ENCODE results near the gene TTC5.
"Not testable (repeated sequence)": the region's sequence is repeated elsewhere in the genome, so short reads cannot be mapped to it uniquely, and the experiment has no call there.

The TTC5 gene

GRCh38 chr14:20305265-20306078 is at the start of gene TTC5:
TTC5 (minus strand) TSS chr14:20305951; CDS start chr14:20305937, 14 bp downstream.
- peak; percentile 63 to 72 for DNase-seq (ENCODE audit: extremely low read depth in 1 of 2, low read depth in 1 of 2)

- DNase-seq (ENCODE audit: extremely low read depth in 1 of 2, low read depth in 1 of 2) = no peak
These were observed 45.1 kb upstream of the TTC5 start for GRCh38 chr14:20350860-20351259.

GRCh38 chr14:20350282-20350681 is 44.5 kb upstream of the TTC5 start:
- no peak for DNase-seq (ENCODE audit: extremely low read depth in 1 of 2, low read depth in 1 of 2)

GRCh38 chr14:20347747-20348146 is 42.0 kb upstream of the TTC5 start:
- no peak for DNase-seq (ENCODE audit: extremely low read depth in 1 of 2, low read depth in 1 of 2)

GRCh38 chr14:20346713-20347112 is 41.0 kb upstream of the TTC5 start:
- DNase-seq (ENCODE audit: extremely low read depth in 1 of 2, low read depth in 1 of 2) = no peak

- DNase-seq (ENCODE audit: extremely low read depth in 1 of 2, low read depth in 1 of 2) = no peak
These were observed 39.6 kb upstream of the TTC5 start for GRCh38 chr14:20345366-20345765.

GRCh38 chr14:20343862-20344220 is 38.1 kb upstream of the TTC5 start:
- DNase-seq (ENCODE audit: extremely low read depth in 1 of 2, low read depth in 1 of 2) = no peak

GRCh38 chr14:20343092-20343861 is 37.5 kb upstream of the TTC5 start, which contains the start of gene PARP2:
PARP2 (plus strand) TSS chr14:20343635; CDS start chr14:20343642, 7 bp downstream.
- peak; percentile 93 to 95 for DNase-seq (ENCODE audit: extremely low read depth in 1 of 2, low read depth in 1 of 2)

GRCh38 chr14:20341646-20342045 is 35.9 kb upstream of the TTC5 start:
- DNase-seq (ENCODE audit: extremely low read depth in 1 of 2, low read depth in 1 of 2) = no peak

- not testable (repeated sequence) for DNase-seq (ENCODE audit: extremely low read depth in 1 of 2, low read depth in 1 of 2)
These were observed 35.3 kb upstream of the TTC5 start for GRCh38 chr14:20341032-20341431.

- DNase-seq (ENCODE audit: extremely low read depth in 1 of 2, low read depth in 1 of 2) = no peak
These were observed 28.3 kb upstream of the TTC5 start for GRCh38 chr14:20334017-20334416.

- DNase-seq (ENCODE audit: extremely low read depth in 1 of 2, low read depth in 1 of 2) = no peak
These were observed 27.7 kb upstream of the TTC5 start for GRCh38 chr14:20333494-20333841.

- DNase-seq (ENCODE audit: extremely low read depth in 1 of 2, low read depth in 1 of 2) = peak; percentile 5 to 39
These were observed 27.2 kb upstream of the TTC5 start, which contains the start of gene CCNB1IP1 for GRCh38 chr14:20332788-20333493. CCNB1IP1 (minus strand) TSS chr14:20333279; CDS start chr14:20316523, 16,756 bp downstream.

GRCh38 chr14:20332431-20332787 is 26.7 kb upstream of the TTC5 start:
- no peak for DNase-seq (ENCODE audit: extremely low read depth in 1 of 2, low read depth in 1 of 2)

GRCh38 chr14:20331053-20331613 is 25.4 kb upstream of the TTC5 start:
- no peak for DNase-seq (ENCODE audit: extremely low read depth in 1 of 2, low read depth in 1 of 2)

GRCh38 chr14:20329355-20329754 is 23.6 kb upstream of the TTC5 start:
- no peak for DNase-seq (ENCODE audit: extremely low read depth in 1 of 2, low read depth in 1 of 2)

- no peak for DNase-seq (ENCODE audit: extremely low read depth in 1 of 2, low read depth in 1 of 2)
These were observed 23.0 kb upstream of the TTC5 start for GRCh38 chr14:20328705-20329104.

- DNase-seq (ENCODE audit: extremely low read depth in 1 of 2, low read depth in 1 of 2) = no peak
These were observed 21.5 kb upstream of the TTC5 start for GRCh38 chr14:20327005-20327869.

GRCh38 chr14:20317720-20318119 is 12.0 kb upstream of the TTC5 start:
- DNase-seq (ENCODE audit: extremely low read depth in 1 of 2, low read depth in 1 of 2) = no peak

GRCh38 chr14:20314026-20314425 is 8.3 kb upstream of the TTC5 start:
- DNase-seq (ENCODE audit: extremely low read depth in 1 of 2, low read depth in 1 of 2) = no peak
